ENCODE measurements around the gene PLCXD1. TPM values are rescaled to one million over a fixed set of nuclear protein-coding genes. Genes with fewer than 3 reads are reported as not detected.

Gene PLCXD1
- total RNA-seq, 4 donors from 2014 or later, result 5.7 to 18.8 (median 9.2) TPM

DNA sequence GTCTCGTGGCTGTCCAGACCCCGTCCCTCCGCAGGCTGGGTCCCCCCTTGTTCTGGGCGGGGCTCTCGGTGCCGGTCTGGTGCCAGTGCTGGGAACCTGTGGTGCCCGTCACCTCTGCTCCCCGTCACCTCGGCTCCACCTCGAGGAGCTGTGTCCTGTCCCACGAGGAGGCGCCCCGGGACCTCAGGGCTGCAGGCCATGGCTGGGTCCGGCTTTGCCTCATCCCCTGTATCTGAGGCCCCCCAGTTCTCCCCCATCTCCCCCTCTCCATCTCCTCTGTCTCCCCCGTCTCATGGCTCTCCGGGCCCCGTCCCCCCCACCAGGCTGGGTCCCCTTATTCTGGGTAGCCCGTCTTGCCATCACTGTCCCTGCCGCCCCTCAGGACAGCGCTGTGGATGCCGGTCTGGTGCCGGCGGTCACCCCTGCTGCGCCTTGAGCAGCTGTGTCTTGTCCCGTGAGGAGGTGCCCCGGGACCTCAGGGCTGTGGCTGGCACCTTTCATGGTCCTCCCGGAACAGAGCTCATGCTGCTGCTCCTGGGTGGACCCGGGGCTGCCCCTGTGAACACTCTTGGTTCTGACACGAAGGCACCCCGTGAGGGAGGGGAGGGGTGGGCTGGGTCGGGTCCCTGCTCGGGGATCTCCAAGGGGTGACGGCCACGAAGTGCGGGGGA, 50.8 kb downstream of the PLCXD1 start:
- TF ChIP-seq POLR2A (IDR thresholded peaks at IDR 0.05), result no peak
- TF ChIP-seq, protein P1, sequence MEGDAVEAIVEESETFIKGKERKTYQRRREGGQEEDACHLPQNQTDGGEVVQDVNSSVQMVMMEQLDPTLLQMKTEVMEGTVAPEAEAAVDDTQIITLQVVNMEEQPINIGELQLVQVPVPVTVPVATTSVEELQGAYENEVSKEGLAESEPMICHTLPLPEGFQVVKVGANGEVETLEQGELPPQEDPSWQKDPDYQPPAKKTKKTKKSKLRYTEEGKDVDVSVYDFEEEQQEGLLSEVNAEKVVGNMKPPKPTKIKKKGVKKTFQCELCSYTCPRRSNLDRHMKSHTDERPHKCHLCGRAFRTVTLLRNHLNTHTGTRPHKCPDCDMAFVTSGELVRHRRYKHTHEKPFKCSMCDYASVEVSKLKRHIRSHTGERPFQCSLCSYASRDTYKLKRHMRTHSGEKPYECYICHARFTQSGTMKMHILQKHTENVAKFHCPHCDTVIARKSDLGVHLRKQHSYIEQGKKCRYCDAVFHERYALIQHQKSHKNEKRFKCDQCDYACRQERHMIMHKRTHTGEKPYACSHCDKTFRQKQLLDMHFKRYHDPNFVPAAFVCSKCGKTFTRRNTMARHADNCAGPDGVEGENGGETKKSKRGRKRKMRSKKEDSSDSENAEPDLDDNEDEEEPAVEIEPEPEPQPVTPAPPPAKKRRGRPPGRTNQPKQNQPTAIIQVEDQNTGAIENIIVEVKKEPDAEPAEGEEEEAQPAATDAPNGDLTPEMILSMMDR (IDR thresholded peaks at IDR 0.05), result no peak
- no peak for TF ChIP-seq EP300 (IDR thresholded peaks at IDR 0.05)
- peaks cover 0 to 15% (median 8%) of the 10 kb centered on the region in 4 donors for H3K4me1 ChIP-seq
- H3K27ac ChIP-seq, result no peak overlapping the region
- H3K36me3 ChIP-seq, result peaks cover 0 to 47% (median 0%) of the 10 kb centered on the region in 3 donors
- H3K4me3 ChIP-seq, result peak overlapping the region in 1 of 4 donors; percentile 40
- no peaks in the 10 kb centered on the region for H3K9me3 ChIP-seq
- peaks cover 0 to 17% of the 10 kb centered on the region in 2 donors for H3K27me3 ChIP-seq
- WGBS, 2 donors, result 53 to 56% methylated on average over 19 to 33 of the region's 35 CpGs
- no peak for DNase-seq (ENCODE audit: low spot score in 2 of 2)

DNA sequence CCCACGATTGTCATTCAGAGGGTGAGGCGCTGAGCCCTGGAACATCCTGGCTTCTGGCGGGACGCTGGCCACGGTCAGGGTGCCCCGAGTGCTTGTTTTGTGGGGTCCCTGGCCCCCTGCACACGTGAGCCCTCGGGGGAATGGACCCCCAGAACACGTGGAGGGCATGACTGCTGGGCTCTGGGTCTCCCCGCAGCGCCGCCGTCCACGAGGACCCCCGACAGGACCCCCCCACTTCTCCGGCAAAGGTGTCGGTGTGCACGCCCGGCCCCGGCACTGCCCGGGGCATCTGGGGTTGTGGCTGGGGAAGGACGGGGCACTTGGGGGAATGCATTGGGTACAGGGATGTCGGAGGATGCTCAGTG, 51.3 kb downstream of the PLCXD1 start:
- 89 to 90% methylated on average over 9 to 21 of the region's 23 CpGs for WGBS, 2 donors
- peaks cover 0 to 17% of the 10 kb centered on the region in 2 donors for H3K27me3 ChIP-seq
- no peak for DNase-seq (ENCODE audit: low spot score in 2 of 2)
- H3K9me3 ChIP-seq, result no peaks in the 10 kb centered on the region
- peaks cover 0 to 52% (median 0%) of the 10 kb centered on the region in 3 donors for H3K36me3 ChIP-seq
- TF ChIP-seq POLR2A (IDR thresholded peaks at IDR 0.05) (no peak), EP300 (IDR thresholded peaks at IDR 0.05) (no peak)
- TF ChIP-seq, protein P1 (IDR thresholded peaks at IDR 0.05), result no peak
- H3K4me1 ChIP-seq, result peaks cover 0 to 15% (median 8%) of the 10 kb centered on the region in 4 donors
- no peak overlapping the region for H3K4me3 ChIP-seq
- H3K27ac ChIP-seq, result no peak overlapping the region

DNA sequence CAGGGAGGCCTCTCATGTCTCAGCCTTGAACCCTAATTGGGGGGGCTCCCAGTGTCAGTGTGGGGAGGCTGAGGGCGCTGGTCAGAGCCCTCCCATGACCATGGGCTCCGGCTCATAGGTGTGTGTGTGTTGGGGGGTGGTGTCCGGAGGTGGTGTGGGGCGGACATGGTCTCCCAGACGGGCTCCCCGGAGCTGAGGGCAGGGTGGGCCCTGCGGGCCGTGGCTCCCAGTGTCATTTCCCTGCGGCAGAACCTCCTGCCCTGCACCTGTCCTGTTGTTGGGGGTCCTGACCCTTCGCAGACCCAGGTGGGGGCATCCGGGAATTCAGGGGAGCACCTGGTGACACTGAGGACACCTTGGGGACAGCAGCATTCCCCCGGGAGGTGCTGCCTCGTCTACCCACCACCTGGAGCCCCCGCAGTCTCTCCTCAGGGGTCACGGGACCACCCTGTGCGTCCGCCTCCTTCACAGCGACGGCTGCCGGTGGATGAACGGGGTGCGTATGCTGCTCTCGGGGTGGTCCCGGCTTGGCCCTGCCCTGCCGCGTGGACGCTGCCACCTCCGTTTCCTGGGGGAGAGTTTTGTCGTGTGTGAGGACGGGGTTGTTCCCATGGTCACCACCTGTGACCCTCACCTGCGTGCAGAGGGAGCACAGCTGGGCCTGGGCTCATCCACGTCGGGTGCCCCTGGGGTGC, 51.9 kb downstream of the PLCXD1 start:
- H3K27me3 ChIP-seq, result peaks cover 0 to 17% of the 10 kb centered on the region in 2 donors
- H3K9me3 ChIP-seq, result no peaks in the 10 kb centered on the region
- whole genome bisulfite sequencing, 2 donors, result 86 to 96% methylated on average over 17 to 33 of the region's 33 CpGs
- no peak overlapping the region for H3K27ac ChIP-seq
- peaks cover 0 to 58% (median 0%) of the 10 kb centered on the region in 3 donors for H3K36me3 ChIP-seq
- DNase-seq (ENCODE audit: low spot score in 2 of 2), result no peak
- TF ChIP-seq, protein P1 (IDR thresholded peaks at IDR 0.05), result no peak
- TF ChIP-seq POLR2A (IDR thresholded peaks at IDR 0.05) (no peak), EP300 (IDR thresholded peaks at IDR 0.05) (no peak)
- peaks cover 0 to 15% (median 8%) of the 10 kb centered on the region in 4 donors for H3K4me1 ChIP-seq
- no peak overlapping the region for H3K4me3 ChIP-seq

DNA sequence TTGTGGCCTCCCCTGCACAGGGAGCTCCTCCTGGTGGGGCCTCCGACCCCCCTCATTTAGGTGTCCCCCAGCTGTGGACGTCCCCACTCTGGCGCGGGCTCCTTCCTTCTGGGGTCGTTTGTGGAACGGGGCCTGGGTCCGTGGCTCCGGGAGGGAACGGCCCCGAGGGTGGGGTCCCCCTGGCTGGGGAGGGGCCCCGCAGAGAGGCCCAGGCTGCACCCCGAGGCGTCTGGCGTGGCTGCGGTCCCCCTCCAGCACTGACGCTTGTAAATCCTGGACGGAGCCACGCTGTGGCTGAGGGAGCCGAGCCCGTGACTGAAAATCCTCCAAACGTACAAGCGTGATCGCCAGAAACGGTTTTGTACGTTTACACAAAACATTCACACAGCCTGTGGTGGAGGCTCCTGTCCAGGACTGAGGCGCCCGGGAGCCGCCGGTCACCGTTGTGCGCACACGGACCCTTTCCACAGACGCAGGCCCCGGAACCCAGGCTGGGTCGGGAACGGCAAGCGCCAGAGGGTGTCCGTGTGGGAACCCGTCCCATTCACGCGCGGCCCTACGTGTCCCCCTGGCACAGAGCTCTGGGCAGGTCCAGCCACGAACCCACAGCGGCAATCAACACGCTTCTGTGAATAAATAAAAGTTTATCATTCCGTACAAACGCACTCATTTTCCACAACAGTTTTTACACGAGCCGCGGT, 52.6 kb downstream of the PLCXD1 start:
- DNase-seq (ENCODE audit: low spot score in 2 of 2), result no peak
- Histone ChIP-seq H3K4me3 (no peak overlapping the region), H3K27ac (no peak overlapping the region), H3K36me3 (peaks cover 0 to 65% (median 0%) of the 10 kb centered on the region in 3 donors), H3K4me1 (peaks cover 0 to 15% (median 8%) of the 10 kb centered on the region in 4 donors), H3K27me3 (peaks cover 0 to 17% of the 10 kb centered on the region in 2 donors), H3K9me3 (no peaks in the 10 kb centered on the region)
- no peak for TF ChIP-seq POLR2A (IDR thresholded peaks at IDR 0.05)
- no peak for TF ChIP-seq EP300 (IDR thresholded peaks at IDR 0.05)
- TF ChIP-seq, protein P1 (IDR thresholded peaks at IDR 0.05), result no peak
- 95 to 96% methylated on average over 46 to 47 of the region's 51 CpGs for WGBS, 2 donors

Data from tibial nerve (tissue), 4 donors.